CD4-positive, CD25-positive, alpha-beta regulatory T cell (primary cell): Measurements from ENCODE around the gene CARD9. TPM values are rescaled to one million over a fixed set of nuclear protein-coding genes. Genes with fewer than 3 reads are reported as not detected.
A peak's percentile ranks its signal among the peaks of the same experiment; 100 is the strongest.

Experiments
- ATAC-seq, 2 donors: fragments of 150-1000 bp; cut with Tn5 transposase; one replicate each; pipeline ENCODE4 v1.10.0; 2021; ENCODE audit warnings: low read depth in 2 of 2, moderate number of reproducible peaks in 2 of 2, moderate library complexity in 1 of 2
- DNase-seq, 3 donors: peaks; one replicate each; pipeline versions ENCODE4 v3.0.0 to v3.0.0-alpha.2; 2012 to 2022; ENCODE audit warnings: mixed read lengths in 1 of 3
- H3K27ac ChIP-seq: one replicate; pipeline ENCODE4 v1.7.0; 2013; ENCODE audit warnings: mild to moderate bottlenecking, low read length; ENCODE audit not compliant: insufficient read depth, poor library complexity, severe bottlenecking
- H3K27me3 ChIP-seq: one replicate; pipeline ENCODE4 v1.7.0; 2013; ENCODE audit warnings: low read length; ENCODE audit not compliant: control insufficient read depth, insufficient read depth
- H3K36me3 ChIP-seq: one replicate; pipeline ENCODE4 v1.7.0; 2013; ENCODE audit warnings: mild to moderate bottlenecking, low read length, moderate library complexity; ENCODE audit not compliant: control insufficient read depth, insufficient read depth
- H3K4me1 ChIP-seq: 2 replicates; pipeline ENCODE4 v1.7.0; 2013; ENCODE audit warnings: mild to moderate bottlenecking, low read length; ENCODE audit not compliant: insufficient read depth, control insufficient read depth, poor library complexity, severe bottlenecking
- H3K4me3 ChIP-seq: one replicate; pipeline ENCODE4 v1.7.0; 2013; ENCODE audit warnings: low read depth, mild to moderate bottlenecking, low read length, moderate library complexity
- H3K9me3 ChIP-seq, 2 experiments: 1 replicate in 1 of 2; 2 replicates in 1 of 2; pipeline ENCODE4 v1.7.0; 2013; ENCODE audit warnings: low read length in 2 of 2, mild to moderate bottlenecking in 1 of 2, moderate library complexity in 1 of 2; ENCODE audit not compliant: control insufficient read depth in 2 of 2
- H3K27ac Mint-ChIP-seq, 3 donors: one replicate each; pipeline ENCODE4 v1.8.0; 2020 to 2022; ENCODE audit warnings: mild to moderate bottlenecking in 3 of 3, mixed read lengths in 3 of 3, moderate library complexity in 2 of 3
- H3K27me3 Mint-ChIP-seq: one replicate; pipeline ENCODE4 v1.8.0; 2022; ENCODE audit warnings: mild to moderate bottlenecking, mixed read lengths
- H3K36me3 Mint-ChIP-seq: one replicate; pipeline ENCODE4 v1.8.0; 2020; ENCODE audit warnings: mixed read lengths
- H3K4me1 Mint-ChIP-seq, 4 donors: one replicate each; pipeline ENCODE4 v1.8.0; 2020 to 2022; ENCODE audit warnings: mixed read lengths in 4 of 4, mild to moderate bottlenecking in 1 of 4
- H3K4me3 Mint-ChIP-seq, 4 donors: one replicate each; pipeline ENCODE4 v1.8.0; 2020 to 2022; ENCODE audit warnings: mild to moderate bottlenecking in 4 of 4, mixed read lengths in 4 of 4, moderate library complexity in 3 of 4
- H3K9me3 Mint-ChIP-seq, 7 donors: one replicate each; pipeline ENCODE4 v1.8.0; 2020 to 2022; ENCODE audit warnings: mixed read lengths in 7 of 7, mild to moderate bottlenecking in 3 of 7, moderate library complexity in 2 of 7
- polyA plus RNA-seq, 4 donors: library from polyadenylated mRNA; unstranded; fragments of 300-500 nt; fragmentation: Illumina TruSeq; gene quantifications; one replicate each; pipeline ENCODE4 v1.2.3, GENCODE V29; 2021
- total RNA-seq: library from RNA; stranded (reverse); gene quantifications from one replicate; pipeline ENCODE4 v1.2.3, GENCODE V29; 2022

The CARD9 gene
- total and polyA plus RNA-seq, 5 donors from 2014 or later, result 0.23 to 0.82 (median 0.35) TPM

DNA sequence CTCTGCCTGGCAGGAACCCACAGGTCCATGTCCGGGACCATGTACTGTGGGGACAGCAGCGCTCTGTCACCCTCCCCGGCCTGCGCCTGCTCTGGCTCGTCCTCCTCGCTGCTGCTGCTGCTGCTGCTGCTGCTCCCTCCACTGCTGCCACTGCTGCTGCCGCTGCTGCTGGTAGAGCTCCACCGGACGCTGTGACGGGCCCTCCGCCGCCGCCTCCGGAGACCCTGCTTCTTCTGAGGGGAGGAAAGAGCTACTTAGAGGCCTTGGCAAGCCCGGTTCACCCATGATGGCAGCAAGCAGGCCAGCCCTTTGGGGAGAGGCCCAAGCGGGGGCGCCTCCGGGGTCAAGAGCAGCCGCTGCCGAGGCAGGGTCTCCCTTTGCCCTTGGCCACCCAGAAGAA, 10.0 kb upstream of the CARD9 start:
- Histone ChIP-seq H3K4me3 (no peak overlapping the region), H3K27me3 (no peaks in the 10 kb centered on the region), H3K4me1 (peaks cover 18% of the 10 kb centered on the region), H3K27ac (no peak overlapping the region), H3K36me3 (peaks cover 18% of the 10 kb centered on the region), H3K9me3 (no peaks in the 10 kb centered on the region)
- Mint-ChIP-seq H3K4me1 (peaks cover 4 to 22% (median 17%) of the 10 kb centered on the region in 4 donors), H3K4me3 (no peak overlapping the region), H3K9me3 (no peaks in the 10 kb centered on the region), H3K36me3 (peaks cover 25% of the 10 kb centered on the region), H3K27ac (peak overlapping the region in 1 of 3 donors; percentile 48), H3K27me3 (no peaks in the 10 kb centered on the region)
- ATAC-seq (no peak), DNase-seq (no peak)

DNA sequence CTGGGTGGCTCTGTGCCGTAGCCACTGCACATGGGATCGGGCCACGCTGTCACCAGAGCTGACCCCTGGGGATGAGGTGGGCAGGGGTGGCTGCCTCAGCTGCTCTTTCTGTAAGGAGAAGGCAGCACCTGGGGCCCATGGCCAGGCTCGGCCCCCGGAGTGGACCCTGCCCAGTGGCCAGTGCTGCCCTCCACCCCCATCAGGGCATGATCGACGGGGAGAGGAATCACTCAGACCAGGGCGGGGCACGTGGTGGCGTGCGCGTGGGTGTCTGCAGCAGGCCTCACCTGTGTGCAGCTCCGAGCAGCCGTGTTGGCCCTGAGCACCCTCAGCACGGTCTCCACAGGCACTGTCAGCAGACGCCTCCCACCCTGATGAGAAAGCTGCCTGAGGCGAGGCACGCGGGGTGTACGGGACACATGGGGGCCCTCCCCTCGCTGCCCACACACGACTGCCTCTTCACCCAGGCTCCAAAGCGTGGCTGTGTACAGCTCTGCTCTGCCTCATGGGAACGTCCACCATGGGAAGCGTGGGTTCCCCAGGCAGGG, 8.6 kb upstream of the CARD9 start:
- no peaks in the 10 kb centered on the region for H3K9me3 ChIP-seq
- Mint-ChIP-seq H3K36me3 (peaks cover 19% of the 10 kb centered on the region), H3K4me3 (no peak overlapping the region), H3K27ac (no peak overlapping the region), H3K4me1 (peaks cover 4 to 22% (median 17%) of the 10 kb centered on the region in 4 donors), H3K9me3 (no peaks in the 10 kb centered on the region), H3K27me3 (no peaks in the 10 kb centered on the region)
- H3K36me3 ChIP-seq, result peaks cover 9% of the 10 kb centered on the region
- H3K4me1 ChIP-seq, result peaks cover 18% of the 10 kb centered on the region
- H3K27ac ChIP-seq, result no peak overlapping the region
- H3K4me3 ChIP-seq, result no peak overlapping the region
- ATAC-seq (no peak), DNase-seq (no peak)
- H3K27me3 ChIP-seq, result no peaks in the 10 kb centered on the region

- Mint-ChIP-seq H3K4me1 (peaks cover 4 to 22% (median 17%) of the 10 kb centered on the region in 4 donors), H3K27ac (no peak overlapping the region), H3K9me3 (no peaks in the 10 kb centered on the region), H3K27me3 (no peaks in the 10 kb centered on the region), H3K4me3 (no peak overlapping the region), H3K36me3 (peaks cover 19% of the 10 kb centered on the region)
- Histone ChIP-seq H3K4me3 (no peak overlapping the region), H3K27me3 (no peaks in the 10 kb centered on the region), H3K4me1 (peaks cover 18% of the 10 kb centered on the region), H3K27ac (no peak overlapping the region), H3K36me3 (peaks cover 7% of the 10 kb centered on the region), H3K9me3 (no peaks in the 10 kb centered on the region)
- ATAC-seq (no peak), DNase-seq (no peak)
These were observed 7.8 kb upstream of the CARD9 start for GRCh38 chr9:136381311-136381710.

- H3K4me1 ChIP-seq, result peaks cover 11% of the 10 kb centered on the region
- H3K27me3 ChIP-seq, result no peaks in the 10 kb centered on the region
- no peak overlapping the region for H3K4me3 Mint-ChIP-seq
- peaks cover 5% of the 10 kb centered on the region for H3K36me3 ChIP-seq
- H3K9me3 Mint-ChIP-seq, result no peaks in the 10 kb centered on the region
- peaks cover 4 to 14% (median 10%) of the 10 kb centered on the region in 4 donors for H3K4me1 Mint-ChIP-seq
- ATAC-seq, result no peak
- H3K27ac ChIP-seq, result no peak overlapping the region
- H3K9me3 ChIP-seq, result no peaks in the 10 kb centered on the region
- H3K27me3 Mint-ChIP-seq, result no peaks in the 10 kb centered on the region
- H3K4me3 ChIP-seq, result no peak overlapping the region
- DNase-seq, result no peak
- H3K36me3 Mint-ChIP-seq, result peaks cover 13% of the 10 kb centered on the region
- H3K27ac Mint-ChIP-seq, result no peak overlapping the region
These were observed 6.9 kb upstream of the CARD9 start for GRCh38 chr9:136380381-136380780.

DNA sequence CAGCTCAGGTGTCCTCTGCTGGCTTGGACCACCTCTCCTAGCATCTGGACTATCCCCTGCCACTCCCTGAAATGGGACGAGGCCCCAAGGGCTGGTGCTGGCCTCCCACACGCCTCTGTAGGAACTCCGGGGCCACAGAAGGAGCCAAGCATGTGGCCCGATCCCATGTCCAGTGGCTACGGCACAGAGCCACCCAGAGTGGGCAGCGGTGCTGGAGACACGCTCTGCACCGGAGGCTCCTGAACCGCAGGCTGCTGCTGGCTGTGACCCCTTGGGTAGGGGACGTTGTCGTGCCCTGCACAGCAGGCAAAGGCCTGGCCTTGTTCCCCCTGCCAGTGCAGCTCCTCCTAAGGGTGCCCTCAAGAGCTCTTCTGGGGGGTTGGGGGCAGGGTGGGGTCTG, 6.4 kb upstream of the CARD9 start:
- DNase-seq, result no peak
- Mint-ChIP-seq H3K27me3 (no peaks in the 10 kb centered on the region), H3K4me1 (peaks cover 3 to 9% (median 6%) of the 10 kb centered on the region in 4 donors), H3K27ac (no peak overlapping the region), H3K9me3 (no peaks in the 10 kb centered on the region), H3K36me3 (peaks cover 10% of the 10 kb centered on the region), H3K4me3 (no peak overlapping the region)
- H3K4me3 ChIP-seq, result no peak overlapping the region
- no peaks in the 10 kb centered on the region for H3K27me3 ChIP-seq
- H3K4me1 ChIP-seq, result peaks cover 6% of the 10 kb centered on the region
- ATAC-seq, result no peak
- H3K27ac ChIP-seq, result no peak overlapping the region
- no peaks in the 10 kb centered on the region for H3K9me3 ChIP-seq
- H3K36me3 ChIP-seq, result peaks cover 5% of the 10 kb centered on the region

GRCh38 chr9:136379401-136379800, 5.9 kb upstream of the CARD9 start:
- Mint-ChIP-seq H3K9me3 (no peaks in the 10 kb centered on the region), H3K36me3 (peaks cover 6% of the 10 kb centered on the region), H3K27ac (no peak overlapping the region), H3K4me3 (no peak overlapping the region), H3K27me3 (no peaks in the 10 kb centered on the region), H3K4me1 (peaks cover 0 to 4% (median 2%) of the 10 kb centered on the region in 4 donors)
- ATAC-seq (no peak), DNase-seq (no peak)
- Histone ChIP-seq H3K4me1 (peaks cover 2% of the 10 kb centered on the region), H3K27ac (no peak overlapping the region), H3K4me3 (no peak overlapping the region), H3K9me3 (no peaks in the 10 kb centered on the region), H3K27me3 (no peaks in the 10 kb centered on the region), H3K36me3 (peaks cover 5% of the 10 kb centered on the region)

- peaks cover 5% of the 10 kb centered on the region for H3K36me3 ChIP-seq
- peak in 1 of 2 donors; percentile 13 for ATAC-seq
These were observed 5.5 kb upstream of the CARD9 start for GRCh38 chr9:136379003-136379287.

DNA sequence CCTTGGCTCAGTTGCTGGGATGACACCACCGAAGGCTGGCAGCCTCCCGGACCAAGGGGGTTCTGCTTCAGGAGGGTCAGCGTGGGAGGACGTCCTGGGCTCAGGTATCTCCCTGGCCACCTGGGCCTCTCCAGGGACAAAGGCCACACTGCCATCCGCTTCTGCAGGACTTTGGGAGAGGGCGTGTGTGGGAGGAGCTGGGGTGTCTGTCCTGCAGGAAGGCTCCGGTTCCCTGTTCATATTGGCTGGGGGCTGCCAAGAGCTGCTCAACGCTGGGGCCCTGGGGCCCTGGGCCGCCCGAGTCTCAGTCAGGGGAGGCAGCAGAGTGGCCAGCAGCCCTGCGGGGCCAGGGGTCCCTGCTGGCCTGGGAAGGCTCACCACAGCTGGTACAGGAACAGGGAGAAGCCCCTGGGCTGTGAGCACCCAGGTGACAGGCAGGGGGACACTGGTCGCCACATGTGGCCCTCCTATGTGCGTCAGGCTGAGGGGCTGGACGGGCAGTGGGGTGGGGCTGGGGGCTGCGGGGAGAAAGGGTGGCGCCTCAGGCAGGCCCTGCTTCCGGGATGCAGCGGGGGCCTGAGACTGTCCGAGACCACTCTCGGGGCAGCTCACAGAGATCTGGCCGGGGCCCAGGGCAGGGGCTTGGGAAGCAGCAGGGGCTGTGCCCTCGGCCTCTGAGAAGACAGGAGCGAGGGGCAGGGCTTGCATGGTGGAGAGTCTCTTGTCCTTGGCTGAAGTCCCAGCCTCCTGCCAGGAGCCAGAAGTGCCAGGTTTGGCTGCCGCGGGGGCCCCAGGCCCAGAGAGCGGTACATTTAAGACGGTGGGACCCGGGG, 4.9 kb upstream of the CARD9 start:
- no peak overlapping the region for H3K27ac ChIP-seq
- Mint-ChIP-seq H3K36me3 (no peaks in the 10 kb centered on the region), H3K9me3 (no peaks in the 10 kb centered on the region), H3K27ac (no peak overlapping the region), H3K27me3 (no peaks in the 10 kb centered on the region), H3K4me3 (no peak overlapping the region), H3K4me1 (no peaks in the 10 kb centered on the region)
- DNase-seq (no peak), ATAC-seq (no peak)
- H3K9me3 ChIP-seq, result no peaks in the 10 kb centered on the region
- no peaks in the 10 kb centered on the region for H3K4me1 ChIP-seq
- H3K4me3 ChIP-seq, result no peak overlapping the region
- H3K27me3 ChIP-seq, result no peaks in the 10 kb centered on the region
- H3K36me3 ChIP-seq, result peaks cover 5% of the 10 kb centered on the region

More at GRCh38 chr9:136379003-136379287, 5.5 kb upstream of the CARD9 start:
- Mint-ChIP-seq H3K9me3 (no peaks in the 10 kb centered on the region), H3K36me3 (peaks cover 2% of the 10 kb centered on the region), H3K27ac (no peak overlapping the region), H3K27me3 (no peaks in the 10 kb centered on the region), H3K4me1 (no peaks in the 10 kb centered on the region), H3K4me3 (no peak overlapping the region)
- DNase-seq, result no peak
- no peaks in the 10 kb centered on the region for H3K4me1 ChIP-seq
- H3K4me3 ChIP-seq, result no peak overlapping the region
- no peaks in the 10 kb centered on the region for H3K9me3 ChIP-seq
- H3K27ac ChIP-seq, result no peak overlapping the region
- H3K27me3 ChIP-seq, result no peaks in the 10 kb centered on the region
